Mesodermal cell (in vitro differentiated cells): ENCODE data around the gene NR2E1.

Source experiments
- H3K27ac ChIP-seq: 2 replicates; pipeline ENCODE4 v1.7.0; 2013; ENCODE audit warnings: mild to moderate bottlenecking, low read depth, low read length, moderate library complexity; ENCODE audit not compliant: severe bottlenecking
- H3K36me3 ChIP-seq: 2 replicates; pipeline ENCODE4 v1.7.1; 2013; ENCODE audit warnings: mild to moderate bottlenecking, low read length, moderate library complexity; ENCODE audit not compliant: control insufficient read depth, insufficient read depth
- H3K4me1 ChIP-seq: one replicate; pipeline ENCODE4 v1.7.1; 2013; ENCODE audit warnings: mild to moderate bottlenecking, low read length; ENCODE audit not compliant: insufficient read depth, control insufficient read depth, poor library complexity, severe bottlenecking
- H3K4me3 ChIP-seq: 2 replicates; pipeline ENCODE4 v1.7.0; 2013; ENCODE audit warnings: low read length, control low read depth, mild to moderate bottlenecking; ENCODE audit not compliant: insufficient read depth, poor library complexity, severe bottlenecking; ENCODE audit errors: extremely low read depth
- H3K9me3 ChIP-seq: 2 replicates; pipeline ENCODE4 v1.7.1; 2013; ENCODE audit warnings: mild to moderate bottlenecking, low read length, moderate library complexity; ENCODE audit not compliant: control insufficient read depth
- WGBS, 2 experiments: methylation state at CpG; one replicate each; pipeline ENCODE4 v1.1.5; 2013; ENCODE audit warnings: missing lambda C conversion rate in 2 of 2; ENCODE audit not compliant: insufficient coverage in 2 of 2; 5-methylcytosine and 5-hydroxymethylcytosine counted together

The NR2E1 gene

DNA sequence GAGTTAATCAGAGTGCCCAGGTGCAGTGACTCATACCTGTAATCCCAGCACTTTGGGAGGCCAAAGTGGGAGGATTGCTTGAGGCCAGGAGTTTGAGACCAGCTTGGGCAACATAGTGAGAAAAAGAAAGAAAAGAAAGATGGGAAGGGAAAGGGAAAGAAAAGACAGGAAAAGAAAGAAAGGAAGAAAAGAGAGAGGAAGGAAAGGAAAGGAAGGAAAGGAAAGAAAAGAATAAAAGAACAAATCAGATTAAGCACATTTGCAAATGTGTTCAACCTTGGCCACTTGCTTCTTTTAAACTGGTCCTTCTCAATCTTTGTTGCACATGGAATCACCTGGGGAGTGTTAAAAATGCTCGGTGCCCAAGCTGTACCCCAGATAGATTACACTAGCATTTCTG is 28.0 kb downstream of the NR2E1 start:
- no peak overlapping the region for H3K4me3 ChIP-seq
- 100% methylated on average over 1 of the region's 1 CpG for WGBS, 2 experiments
- H3K9me3 ChIP-seq: no peaks in the 10 kb centered on the region
- H3K4me1 ChIP-seq: no peaks in the 10 kb centered on the region
- no peaks in the 10 kb centered on the region for H3K36me3 ChIP-seq
- H3K27ac ChIP-seq: no peak overlapping the region

- Histone ChIP-seq H3K4me3 (no peak overlapping the region), H3K27ac (no peak overlapping the region), H3K4me1 (no peaks in the 10 kb centered on the region), H3K9me3 (no peaks in the 10 kb centered on the region), H3K36me3 (no peaks in the 10 kb centered on the region)
- WGBS, 2 experiments: 90 to 96% methylated on average over 7 to 8 of the region's 8 CpGs
Measured at GRCh38 chr6:108194503-108194902, 28.7 kb downstream of the NR2E1 start.

DNA sequence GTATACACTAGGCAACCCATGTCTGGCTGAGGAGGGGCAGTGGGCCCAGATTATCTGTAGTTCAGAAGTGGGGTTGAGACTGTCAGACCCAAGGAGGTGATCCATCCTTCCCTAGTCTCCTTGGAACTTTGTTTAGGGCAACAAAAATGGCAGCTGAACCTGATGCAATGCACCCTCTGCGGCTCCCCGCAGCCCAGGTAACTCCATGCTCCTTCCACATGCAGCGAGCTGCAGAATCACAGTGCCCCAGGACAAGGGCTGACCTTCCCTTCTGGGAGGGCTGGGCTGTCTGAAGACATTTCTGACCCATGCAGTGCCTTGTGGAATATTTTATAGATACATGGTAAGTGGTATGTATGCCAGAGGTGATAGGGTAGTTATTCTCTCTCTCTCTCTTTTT is 29.4 kb downstream of the NR2E1 start:
- no peaks in the 10 kb centered on the region for H3K9me3 ChIP-seq
- H3K36me3 ChIP-seq: no peaks in the 10 kb centered on the region
- 89% methylated on average over 3 of the region's 3 CpGs; no CpG with 5 or more reads in 1 of the 2 experiments for WGBS, 2 experiments
- H3K4me1 ChIP-seq: no peaks in the 10 kb centered on the region
- H3K27ac ChIP-seq: no peak overlapping the region
- H3K4me3 ChIP-seq: no peak overlapping the region

GRCh38 chr6:108198761-108199498 is 33.1 kb downstream of the NR2E1 start:
- H3K4me1 ChIP-seq: peaks cover 3% of the 10 kb centered on the region
- H3K4me3 ChIP-seq: no peak overlapping the region
- no peak overlapping the region for H3K27ac ChIP-seq
- no peaks in the 10 kb centered on the region for H3K9me3 ChIP-seq
- peaks cover 8% of the 10 kb centered on the region for H3K36me3 ChIP-seq
- 86 to 93% methylated on average over 10 to 13 of the region's 19 CpGs for WGBS, 2 experiments

- 97 to 99% methylated on average over 7 of the region's 8 CpGs for WGBS, 2 experiments
- Histone ChIP-seq H3K27ac (no peak overlapping the region), H3K4me1 (peaks cover 3% of the 10 kb centered on the region), H3K36me3 (peaks cover 12% of the 10 kb centered on the region), H3K4me3 (no peak overlapping the region), H3K9me3 (no peaks in the 10 kb centered on the region)
Measured at GRCh38 chr6:108200186-108200585, 34.4 kb downstream of the NR2E1 start.

- peaks cover 3% of the 10 kb centered on the region for H3K4me1 ChIP-seq
- no peak overlapping the region for H3K4me3 ChIP-seq
- no peaks in the 10 kb centered on the region for H3K9me3 ChIP-seq
- H3K36me3 ChIP-seq: peaks cover 12% of the 10 kb centered on the region
- no peak overlapping the region for H3K27ac ChIP-seq
- 86% methylated on average over 3 of the region's 7 CpGs; no CpG with 5 or more reads in 1 of the 2 experiments for WGBS, 2 experiments
Measured at GRCh38 chr6:108200631-108201030, 34.8 kb downstream of the NR2E1 start.

DNA sequence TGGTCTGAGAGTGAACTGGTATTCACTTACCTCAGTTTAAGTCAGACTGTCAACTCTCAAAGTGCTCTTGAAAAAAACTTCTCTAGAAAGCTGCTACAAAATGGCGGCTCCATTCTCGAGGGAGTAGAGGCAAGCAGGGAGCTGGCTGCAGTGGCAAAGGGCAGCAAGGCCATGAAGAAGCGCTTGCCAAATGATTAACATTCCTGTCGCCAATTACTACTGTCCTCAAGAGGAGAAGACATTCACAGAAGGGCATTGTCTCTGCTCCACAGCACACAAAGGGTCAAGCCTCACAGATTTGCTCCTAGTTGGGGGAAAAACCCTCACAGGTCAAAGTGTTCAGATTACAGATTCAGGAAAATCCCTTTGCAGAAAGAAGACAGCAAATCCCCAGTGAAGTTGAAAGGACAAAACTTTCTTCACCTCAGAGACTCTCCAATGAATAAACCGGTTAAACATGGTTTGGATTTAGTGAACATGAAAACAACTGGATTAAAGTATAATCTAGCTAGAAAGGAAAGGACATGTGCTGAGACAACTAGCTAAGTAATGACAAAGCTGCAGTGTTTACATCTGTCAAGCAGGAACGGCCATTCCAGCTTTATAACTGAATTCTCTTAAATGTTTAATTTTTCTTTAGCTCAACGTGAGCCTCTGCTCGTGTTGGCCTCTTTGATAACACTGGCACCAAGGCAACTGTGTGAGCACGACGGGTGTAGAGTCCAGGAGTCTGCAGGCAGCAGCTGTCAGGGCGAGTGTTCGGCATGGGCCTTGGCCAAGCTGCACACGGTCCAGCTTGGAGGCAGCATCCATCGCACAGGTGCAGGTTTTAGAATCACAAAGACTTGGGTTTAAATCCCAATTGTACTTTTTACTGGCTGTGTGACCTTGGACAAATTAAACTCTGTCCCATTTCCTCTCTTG is 37.6 kb downstream of the NR2E1 start:
- Histone ChIP-seq H3K4me3 (no peak overlapping the region), H3K27ac (no peak overlapping the region), H3K36me3 (peaks cover 12% of the 10 kb centered on the region)

DNA sequence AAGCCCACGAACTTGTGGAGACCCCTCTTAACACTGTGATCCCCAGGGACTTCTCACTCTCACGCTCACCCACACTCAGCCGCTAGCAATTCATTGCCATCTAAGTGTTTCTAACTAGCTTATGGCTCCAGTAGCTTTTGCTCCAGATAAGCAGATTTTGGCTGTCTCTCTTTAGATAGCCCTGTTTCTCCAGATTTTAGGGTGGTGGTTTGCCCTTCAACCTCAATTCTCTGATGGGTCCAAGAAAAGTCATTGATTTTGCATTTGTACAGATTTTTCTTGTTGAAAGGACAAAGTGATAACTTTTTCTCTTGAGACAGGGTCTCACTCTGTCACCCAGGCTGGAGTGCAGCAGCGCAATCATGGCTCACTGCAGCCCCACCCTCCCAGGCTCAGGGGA is 41.2 kb downstream of the NR2E1 start:
- no peak overlapping the region for H3K27ac ChIP-seq
- H3K9me3 ChIP-seq: no peaks in the 10 kb centered on the region
- no peaks in the 10 kb centered on the region for H3K4me1 ChIP-seq
- peaks cover 27% of the 10 kb centered on the region for H3K36me3 ChIP-seq
- 90 to 93% methylated on average over 4 of the region's 4 CpGs for WGBS, 2 experiments
- no peak overlapping the region for H3K4me3 ChIP-seq

More for the DNA sequence above, 37.6 kb downstream of the NR2E1 start:
- Histone ChIP-seq H3K9me3 (no peaks in the 10 kb centered on the region), H3K4me1 (peaks cover 3% of the 10 kb centered on the region)
- WGBS, 2 experiments: 91 to 94% methylated on average over 10 to 14 of the region's 14 CpGs

DNA sequence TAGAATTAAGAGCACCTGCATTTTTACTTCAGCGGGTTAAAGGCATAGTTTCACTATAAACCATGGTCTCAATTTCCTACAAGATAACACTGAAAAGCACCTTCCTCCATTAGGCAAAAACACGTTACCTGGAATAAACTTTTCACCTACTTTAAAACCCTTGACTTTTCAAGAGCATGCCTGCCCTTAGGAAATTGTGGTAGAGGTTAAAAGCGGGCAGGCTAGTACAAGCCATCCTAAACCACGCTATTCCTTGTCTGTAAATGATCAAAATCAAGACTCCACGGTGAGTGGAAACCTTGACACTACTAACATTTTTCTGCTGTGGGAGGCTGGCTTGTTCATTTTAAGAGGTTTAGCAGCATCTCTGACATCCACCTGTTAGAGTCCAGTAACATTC is 43.9 kb downstream of the NR2E1 start:
- H3K27ac ChIP-seq: no peak overlapping the region
- H3K9me3 ChIP-seq: no peaks in the 10 kb centered on the region
- WGBS, 2 experiments: 100% methylated on average over 1 to 4 of the region's 5 CpGs
- no peaks in the 10 kb centered on the region for H3K4me1 ChIP-seq
- H3K36me3 ChIP-seq: peaks cover 26% of the 10 kb centered on the region
- no peak overlapping the region for H3K4me3 ChIP-seq

DNA sequence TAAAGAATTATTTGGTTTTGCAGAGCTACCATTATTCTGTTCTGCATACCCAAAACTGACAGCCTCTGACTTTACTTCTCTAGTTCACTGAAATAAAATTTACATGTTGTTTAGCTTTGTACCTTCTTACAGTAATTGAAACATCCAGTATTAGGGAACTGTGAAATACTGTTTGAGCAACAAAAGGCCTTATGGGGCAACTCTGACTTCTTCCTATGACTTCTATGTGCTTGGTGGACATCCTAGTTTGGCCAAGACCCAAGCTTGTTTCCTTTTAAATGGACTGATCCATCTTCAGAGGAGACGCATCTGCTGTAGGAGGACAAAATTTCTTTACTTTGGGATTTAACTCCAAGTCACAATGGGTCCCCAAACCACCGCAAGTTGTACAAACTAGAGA is 44.7 kb downstream of the NR2E1 start:
- H3K36me3 ChIP-seq: peaks cover 34% of the 10 kb centered on the region
- 100% methylated on average over 2 of the region's 2 CpGs for WGBS, 2 experiments
- no peaks in the 10 kb centered on the region for H3K9me3 ChIP-seq
- H3K4me1 ChIP-seq: no peaks in the 10 kb centered on the region
- no peak overlapping the region for H3K27ac ChIP-seq
- H3K4me3 ChIP-seq: no peak overlapping the region
